Islet of Langerhans (tissue), 1 donor: ENCODE measurements around the gene SCNN1A.

Source experiments
- FAIRE-seq: peaks from one replicate; lab custom pipeline; 2011; peaks lifted over from hg19 to GRCh38; lab: Jason Lieb, UNC

Gene SCNN1A

DNA sequence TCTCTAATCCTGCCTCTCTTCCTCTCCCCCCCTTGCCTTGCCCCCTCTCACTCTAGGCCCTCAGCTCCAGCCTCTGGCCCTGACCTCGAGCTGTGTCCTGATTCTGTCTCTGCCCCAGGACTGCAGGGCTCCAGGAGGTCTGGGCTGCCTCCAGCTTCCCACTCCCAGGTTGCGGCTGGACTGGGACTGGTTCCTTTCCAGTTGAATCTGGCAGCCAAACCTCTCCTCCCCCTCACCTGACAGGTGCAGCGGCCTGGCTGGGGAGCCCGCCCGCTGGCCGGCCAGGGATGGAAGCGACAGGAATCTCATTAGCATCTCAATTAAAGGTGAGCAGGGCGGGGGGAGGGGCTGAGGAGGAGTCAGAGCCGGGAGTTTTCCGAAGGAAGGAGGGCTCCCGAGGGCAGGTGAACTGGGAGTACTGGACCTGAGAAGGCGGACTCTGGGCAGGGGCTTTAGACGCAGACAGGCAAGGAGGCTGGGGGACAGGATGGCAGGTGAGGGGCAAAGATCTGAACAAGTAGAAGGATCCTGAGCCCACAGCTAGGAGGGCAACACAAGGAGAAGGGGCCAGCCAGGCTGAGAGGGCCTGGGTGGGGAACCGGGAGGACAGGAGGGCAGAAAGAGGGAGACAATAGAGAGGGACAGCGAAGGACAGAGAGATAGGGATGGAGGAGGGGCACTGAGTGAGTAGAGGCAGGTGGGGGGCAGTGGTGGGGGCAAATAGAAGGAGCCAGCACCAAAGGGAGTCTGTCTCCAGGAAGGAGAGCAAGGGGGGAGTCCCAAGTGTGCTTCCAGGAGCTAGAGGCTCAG, at the start of gene SCNN1A:
Gene SCNN1A (minus strand): TSS at position 295 of the 810 bp plus-strand sequence. CDS start 780 bp downstream, outside the sequence.
- no peak for FAIRE-seq

DNA sequence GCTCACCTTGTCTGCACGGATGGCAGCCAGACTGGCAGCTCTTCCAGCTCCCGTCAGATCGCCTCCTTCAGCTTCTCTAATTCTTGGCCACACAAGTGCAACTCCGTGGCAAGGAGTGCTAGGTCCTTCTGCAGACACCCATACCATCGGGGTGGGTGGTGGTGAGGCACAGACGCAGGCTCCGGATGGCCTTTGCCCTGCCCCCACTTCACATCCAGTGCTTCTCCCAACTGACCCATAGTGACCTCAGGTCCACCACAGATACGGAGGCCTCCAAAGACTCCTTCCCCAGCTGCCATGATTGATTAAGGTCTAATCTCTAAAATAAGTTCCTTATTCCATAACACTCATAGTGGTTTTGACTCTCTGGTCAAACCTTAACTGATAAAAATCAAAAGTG, 49.5 kb upstream of the SCNN1A start:
- FAIRE-seq, result no peak

DNA sequence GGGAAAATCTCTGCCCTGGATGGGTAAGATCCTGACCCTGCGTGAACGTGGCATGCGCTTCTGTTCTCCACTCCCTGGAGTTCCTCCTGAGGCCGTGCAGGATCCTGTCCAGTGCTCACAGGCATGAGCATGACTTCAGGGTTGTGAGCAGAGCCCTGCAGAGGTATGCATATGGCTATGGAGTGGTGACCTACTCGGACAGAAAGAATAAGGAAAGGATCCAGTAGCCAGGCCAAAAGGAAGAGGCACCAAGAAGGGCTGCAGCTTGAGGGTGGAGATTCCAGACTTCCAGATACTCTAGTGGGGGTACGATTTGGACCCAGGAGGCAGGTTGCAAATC, 48.6 kb upstream of the SCNN1A start:
- no peak for FAIRE-seq

DNA sequence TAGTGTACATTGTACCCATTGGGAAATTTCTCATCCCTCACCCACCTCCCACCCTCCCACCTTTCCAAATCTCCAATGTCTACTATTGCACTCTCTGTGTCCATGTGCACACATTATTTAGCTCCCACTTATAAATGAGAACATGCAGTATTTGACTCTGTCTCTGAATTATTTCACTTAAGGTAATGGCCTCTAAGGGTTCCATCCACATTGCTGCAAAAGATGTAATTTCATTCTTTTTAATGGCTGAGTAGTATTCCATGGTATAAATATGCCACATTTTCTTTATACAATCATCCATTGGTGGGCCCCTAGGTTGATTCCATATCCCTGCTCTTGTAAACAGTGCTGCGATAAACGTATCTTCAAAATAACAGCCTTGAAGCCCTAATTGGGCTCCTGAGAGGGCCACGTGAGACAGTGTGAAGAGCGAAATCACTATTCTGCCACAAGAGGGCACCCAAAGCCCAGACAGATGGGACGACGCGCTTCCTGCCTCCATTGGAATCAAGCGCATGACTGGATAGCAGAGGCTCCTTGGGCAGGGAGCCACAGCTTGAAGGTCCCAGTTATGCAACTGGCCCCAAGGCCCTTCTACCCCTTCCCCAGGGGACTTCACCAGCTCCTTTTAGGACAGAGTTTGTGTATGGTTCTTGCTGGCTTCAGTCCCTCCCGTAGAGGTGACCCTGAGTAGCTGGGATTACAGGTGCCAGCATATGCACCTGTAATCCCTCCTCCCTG, 48.1 kb upstream of the SCNN1A start:
- FAIRE-seq, result peak; percentile 70

DNA sequence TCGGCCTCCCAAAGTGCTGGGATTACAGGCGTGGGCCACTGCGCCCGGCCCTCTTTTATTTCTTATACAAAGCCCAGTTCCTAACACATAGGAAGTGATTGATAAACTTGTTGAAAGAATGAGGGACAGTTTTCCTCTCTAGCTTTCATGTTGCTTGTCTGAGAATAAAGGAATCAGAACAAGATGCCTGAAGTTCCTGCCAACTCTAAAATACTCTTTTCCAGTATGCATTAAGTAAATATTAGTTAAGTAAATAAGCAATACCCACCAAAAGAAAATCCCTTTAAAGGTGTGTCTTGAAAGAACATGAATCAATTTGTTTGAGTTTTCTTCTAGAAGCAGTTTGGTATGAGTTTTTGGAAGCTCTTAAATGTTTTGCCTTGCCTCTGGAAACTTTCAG, 45.0 kb upstream of the SCNN1A start:
- FAIRE-seq, result no peak

DNA sequence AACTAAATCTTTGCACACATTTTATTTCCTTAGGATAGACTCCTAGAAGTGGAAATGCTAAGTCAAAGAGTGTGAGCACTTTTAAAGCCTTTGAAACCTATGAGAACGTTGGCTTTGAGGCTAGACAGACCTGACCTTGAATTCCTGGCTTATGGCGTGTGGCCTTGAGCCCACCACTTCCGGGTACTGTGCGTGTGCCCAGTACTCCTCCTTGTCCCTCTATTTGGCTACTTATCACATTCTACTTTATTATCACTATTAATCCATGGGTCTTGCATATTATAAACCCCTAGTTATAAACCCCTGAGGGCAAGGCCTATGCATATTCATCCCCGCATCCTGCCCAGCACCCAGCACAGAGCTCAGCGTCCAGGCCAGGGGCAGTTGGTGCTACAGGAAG, 43.4 kb upstream of the SCNN1A start:
- FAIRE-seq, result no peak

DNA sequence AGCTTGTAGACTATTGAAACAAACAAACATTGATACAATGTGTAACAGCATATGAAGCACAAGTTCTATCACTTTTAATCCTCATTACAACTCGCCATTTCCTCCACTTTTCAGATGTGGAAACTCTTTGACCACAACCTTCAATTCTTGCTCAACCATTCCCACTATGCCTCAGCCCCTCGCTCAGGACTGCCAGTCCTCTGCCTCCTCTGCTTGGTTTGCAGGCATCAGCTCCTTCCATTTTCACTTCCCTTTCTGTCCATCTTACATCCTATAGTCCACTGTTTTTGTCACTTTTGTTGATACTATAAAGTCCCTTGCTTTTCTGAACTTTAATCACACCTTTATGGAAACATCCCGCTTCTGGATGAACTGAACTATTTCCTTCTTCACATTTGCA, 41.2 kb upstream of the SCNN1A start:
- FAIRE-seq, result no peak

DNA sequence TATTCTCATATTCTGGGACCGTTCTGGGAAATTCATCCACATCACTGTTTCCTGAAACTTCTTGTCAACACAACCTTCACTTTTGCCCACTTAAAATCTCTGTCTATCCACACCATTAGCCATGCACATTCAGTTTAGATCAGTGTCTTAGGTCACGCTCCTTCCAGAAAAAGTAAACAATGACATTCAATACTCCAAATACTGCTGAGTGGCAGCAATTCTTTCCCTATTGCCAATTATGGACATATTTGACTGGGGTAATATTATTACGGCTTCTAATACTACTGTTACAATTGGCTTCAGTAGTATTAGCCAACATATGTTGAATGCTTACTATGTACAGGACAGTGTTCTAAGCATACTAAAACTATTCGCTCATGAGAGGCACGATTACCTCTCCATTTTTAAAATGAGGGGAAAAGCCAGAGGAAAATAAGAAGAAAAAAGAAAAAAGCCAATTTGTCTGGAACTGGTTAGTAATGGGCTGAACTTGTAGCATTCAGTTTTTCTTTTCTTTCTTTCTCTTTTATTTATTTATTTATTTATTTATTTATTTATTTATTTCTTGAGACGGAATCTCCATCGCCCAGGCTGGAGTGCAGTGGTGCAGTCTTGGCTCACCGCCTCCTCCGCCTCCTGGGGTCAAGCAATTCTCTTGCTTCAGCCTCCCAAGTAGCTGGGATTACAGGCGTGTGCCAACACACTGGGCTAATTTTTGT, 32.0 kb upstream of the SCNN1A start:
- FAIRE-seq, result no peak

DNA sequence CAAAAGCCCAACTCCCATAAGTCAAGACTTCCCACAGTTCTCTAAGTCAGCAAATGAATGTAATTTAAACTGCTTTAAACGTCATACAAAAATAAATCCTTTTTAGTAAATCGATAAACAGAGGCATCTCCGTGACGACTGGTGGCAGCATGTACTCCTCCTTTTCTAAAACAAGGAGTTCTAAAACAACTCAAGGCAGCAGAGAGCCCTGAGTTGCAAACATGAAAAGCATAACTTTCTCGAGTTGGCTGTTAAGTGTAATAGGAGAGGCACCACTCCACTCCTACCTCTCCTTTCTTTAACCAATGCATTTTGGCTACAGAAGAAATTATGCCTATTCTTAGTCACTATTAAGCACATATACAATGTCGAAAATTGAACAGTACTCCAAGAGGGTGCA, 30.6 kb upstream of the SCNN1A start:
- no peak for FAIRE-seq

DNA sequence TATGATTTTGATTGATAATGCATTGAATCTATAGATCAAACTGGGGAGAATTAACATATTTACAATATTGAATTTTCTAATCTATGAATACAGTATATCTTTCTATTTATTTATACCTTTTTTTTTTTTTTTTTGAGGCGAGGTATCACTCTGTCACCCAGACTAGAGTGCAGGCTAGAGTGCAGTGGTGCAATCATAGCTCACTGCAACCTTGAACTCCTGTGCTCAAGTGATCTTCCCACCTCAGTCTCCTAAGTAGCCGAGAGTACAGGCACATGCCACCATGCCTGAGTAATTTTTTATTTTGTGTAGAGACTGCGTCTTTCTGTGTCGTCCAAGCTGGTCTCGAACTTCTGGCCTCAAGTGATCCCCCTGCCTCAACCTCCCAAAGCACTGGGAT, 29.0 kb upstream of the SCNN1A start:
- no peak for FAIRE-seq

DNA sequence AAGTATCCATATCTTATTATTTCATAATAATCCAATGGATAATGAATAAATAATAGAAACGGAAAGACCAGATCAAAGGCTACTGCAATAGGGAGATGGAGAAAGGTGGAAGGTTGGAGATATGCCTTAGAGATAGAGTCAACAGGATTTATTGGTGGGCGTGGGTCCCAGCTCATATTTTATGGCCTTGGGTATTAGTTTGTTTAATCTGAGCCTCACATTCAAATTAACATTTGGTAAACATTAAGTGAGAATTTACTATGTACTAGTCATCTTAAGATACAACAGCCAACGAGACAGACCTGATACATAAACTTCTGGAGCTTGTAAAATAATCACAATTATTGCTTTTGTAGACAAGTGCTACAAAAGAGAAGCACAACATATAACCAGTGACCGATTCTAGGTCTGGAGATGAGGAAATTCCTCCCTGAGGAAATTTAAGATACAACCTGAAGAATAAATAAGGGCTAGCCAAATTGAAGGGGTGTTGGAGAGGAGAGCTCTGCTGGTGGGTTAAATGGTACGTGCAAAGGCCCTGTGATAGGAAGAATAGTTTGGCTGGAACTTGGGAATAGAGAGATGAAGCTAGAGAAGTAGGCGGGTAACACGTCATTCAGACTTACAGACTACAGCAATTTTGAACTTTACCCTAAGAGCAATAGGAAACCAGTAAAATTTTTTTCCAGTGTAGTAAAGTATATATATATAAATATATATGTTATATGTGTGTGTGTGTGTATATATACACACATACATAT, 24.7 kb upstream of the SCNN1A start:
- no peak for FAIRE-seq

DNA sequence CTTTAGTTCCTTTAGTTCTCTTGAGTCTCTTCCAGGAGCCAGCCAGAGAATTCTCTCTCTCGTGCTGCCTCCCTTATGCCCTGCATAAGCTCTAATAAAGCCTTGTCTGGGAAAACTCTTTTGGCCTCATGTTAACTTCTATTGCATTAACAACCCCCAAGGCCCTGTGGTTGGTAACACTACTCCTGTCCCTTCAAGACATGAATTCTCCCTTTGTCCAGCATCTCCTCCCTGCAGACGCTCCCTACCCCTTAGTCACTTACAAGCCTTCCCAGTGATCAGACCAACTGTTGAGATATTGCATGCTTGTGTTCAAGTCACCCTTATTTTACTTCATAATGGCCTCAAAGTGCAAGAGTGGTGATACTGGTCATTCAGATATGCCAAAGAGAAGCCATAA, 20.7 kb upstream of the SCNN1A start:
- FAIRE-seq, result no peak

DNA sequence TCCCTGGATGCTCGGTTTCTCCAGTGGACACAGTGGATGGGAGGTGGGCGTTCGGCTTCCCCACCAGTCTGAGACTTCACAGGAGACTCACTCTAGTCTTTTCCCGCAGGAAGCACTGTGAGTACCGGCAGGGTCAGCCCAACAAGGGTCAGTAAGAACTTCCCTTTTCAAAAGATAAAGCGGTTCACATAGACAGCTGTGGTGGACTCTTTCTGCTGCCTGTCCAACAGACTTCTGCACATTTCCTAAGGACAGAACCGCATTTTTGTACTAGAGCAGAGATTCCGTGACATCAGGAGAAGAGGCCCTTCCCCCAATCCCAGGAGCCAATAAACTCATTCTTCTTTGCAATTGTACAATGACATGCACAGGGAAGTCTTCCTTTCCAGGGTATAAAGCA, 19.0 kb upstream of the SCNN1A start:
- no peak for FAIRE-seq

DNA sequence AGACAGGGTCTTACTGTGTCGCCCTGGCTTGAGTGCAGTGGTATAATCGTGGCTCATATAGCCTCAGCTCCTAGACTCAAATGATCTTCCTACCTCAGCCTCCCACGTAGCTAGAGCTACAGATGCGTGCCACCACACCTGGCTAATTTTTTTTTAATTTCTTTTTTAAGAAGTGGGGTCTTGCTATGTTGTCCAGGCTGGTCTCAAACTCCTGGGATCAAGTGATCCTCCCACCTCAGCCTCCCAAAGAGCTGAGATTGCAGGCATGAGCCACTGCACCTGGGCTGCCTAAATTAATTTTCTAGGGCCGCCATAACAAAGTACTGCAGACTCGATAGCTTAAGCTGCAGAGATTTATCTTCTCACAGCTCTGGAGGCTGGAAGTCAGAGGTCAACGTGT, 17.7 kb upstream of the SCNN1A start:
- FAIRE-seq, result no peak

DNA sequence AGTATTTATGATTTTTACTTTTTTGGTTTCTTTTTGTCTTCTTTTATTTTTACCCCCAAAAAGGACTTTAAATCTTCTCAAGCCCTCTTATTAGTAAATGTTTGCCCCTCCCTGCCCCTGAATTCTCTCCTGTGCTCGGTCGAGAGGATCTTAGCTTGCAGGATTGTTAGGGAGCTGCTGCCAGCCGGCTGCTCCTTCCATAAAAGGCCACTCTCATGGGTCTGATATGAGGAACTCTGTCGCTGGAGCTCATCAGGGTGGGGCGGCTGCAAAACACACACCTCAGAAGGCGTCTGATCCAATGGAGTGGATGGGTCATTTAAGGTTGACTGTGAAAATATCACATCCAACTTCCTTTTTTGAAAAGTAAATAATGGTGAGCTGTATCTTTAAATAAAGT, 17.1 kb upstream of the SCNN1A start:
- peak; percentile 51 for FAIRE-seq

DNA sequence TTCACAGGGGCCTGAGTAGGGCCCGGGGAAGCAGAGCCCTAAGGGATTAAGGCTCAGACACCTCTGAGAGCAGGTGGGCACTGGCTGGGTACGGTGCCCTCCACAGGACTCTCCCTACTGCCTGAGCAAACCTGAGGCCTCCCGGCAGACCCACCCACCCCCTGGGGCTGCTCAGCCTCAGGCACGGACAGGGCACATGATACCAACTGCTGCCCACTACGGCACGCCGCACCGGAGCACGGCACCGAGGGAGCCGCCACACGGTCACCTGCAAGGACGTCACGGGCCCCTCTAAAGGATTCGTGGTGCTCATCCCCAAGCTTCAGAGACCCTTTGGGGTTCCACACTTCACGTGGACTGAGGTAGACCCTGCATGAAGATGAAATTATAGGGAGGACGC, 15.7 kb upstream of the SCNN1A start:
- FAIRE-seq, result no peak

DNA sequence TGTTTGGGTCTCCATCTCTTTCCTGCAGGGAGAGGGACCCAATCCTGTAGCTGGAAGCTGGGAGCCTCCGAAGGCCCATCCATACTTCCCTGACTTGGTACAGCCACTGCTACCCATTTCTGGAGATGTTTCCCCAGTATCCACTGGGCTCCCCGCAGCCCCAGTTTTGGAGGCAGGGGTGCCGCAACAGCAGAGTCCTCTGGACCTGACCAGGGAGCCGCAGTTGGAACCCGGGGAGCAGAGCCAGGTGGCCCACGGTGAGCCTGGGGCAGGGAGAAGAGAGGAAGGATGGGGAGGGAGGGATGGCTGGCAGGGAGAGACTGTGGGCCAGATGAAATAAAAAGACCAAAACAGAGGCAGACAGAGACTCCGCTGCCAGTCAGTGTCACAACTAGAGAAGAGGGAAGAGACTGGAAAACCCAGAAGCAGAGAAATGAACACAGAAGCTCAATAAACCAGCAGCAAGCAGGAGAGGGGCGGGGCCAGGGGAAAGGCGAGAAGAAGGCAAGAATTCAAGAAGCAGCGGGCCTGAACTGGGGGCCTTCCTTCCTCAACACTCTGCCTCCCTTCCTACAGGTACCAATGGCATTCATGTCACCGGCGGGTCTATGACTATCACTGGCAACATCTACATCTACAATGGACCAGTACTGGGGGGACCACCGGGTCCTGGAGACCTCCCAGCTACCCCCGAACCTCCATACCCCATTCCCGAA, 14.9 kb upstream of the SCNN1A start:
- FAIRE-seq, result no peak

DNA sequence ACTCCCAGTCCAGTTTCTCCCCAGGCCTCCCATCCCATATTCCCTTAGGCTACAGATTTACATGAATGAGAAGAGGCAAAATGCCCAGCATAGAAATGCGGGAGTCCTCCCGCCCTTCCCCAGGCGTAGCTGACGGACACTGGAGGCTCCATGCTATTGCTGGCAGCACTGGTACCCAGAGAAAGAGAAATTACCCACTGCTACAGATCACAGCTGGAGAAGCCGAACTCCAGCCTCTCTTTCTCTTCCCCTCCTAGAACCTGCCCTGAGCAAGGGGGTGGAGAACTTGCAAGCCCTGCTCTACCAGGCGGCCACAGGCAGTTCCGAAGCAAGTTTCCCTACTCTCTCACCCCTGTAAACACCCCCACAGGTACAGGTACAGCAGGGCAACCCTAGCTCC, 12.2 kb upstream of the SCNN1A start:
- FAIRE-seq, result no peak

DNA sequence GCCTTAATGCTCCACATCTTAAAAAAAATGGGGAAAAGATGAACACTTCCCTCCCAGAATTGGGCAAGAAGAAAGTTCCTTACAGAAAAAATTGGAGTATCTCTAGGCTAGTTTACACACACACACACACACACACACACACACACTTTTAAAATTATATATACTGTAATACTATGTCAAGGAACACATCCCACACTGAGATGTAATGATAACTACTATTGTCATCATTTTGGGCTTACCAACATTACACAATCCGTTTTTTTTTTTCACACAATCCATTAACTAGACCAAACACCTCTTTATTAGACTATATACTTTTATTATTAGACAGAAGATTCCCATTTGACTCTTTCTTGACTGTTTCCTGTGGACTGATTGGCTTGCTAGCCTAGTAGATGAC, 11.1 kb upstream of the SCNN1A start:
- no peak for FAIRE-seq

DNA sequence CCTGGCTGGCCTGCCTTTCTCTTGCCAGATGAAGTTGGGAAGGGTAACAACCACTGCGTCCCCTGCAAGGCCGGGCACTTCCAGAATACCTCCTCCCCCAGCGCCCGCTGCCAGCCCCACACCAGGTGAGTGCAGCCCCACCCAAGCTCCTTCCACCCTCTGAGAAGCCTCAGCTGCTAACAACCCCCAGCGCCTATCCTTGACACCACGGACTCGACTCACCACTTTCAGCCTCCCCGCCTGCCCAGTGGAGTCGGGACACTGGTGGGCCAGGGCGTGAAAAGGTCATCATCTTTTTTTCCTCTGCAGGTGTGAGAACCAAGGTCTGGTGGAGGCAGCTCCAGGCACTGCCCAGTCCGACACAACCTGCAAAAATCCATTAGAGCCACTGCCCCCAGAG, 10.7 kb upstream of the SCNN1A start:
- no peak for FAIRE-seq

DNA sequence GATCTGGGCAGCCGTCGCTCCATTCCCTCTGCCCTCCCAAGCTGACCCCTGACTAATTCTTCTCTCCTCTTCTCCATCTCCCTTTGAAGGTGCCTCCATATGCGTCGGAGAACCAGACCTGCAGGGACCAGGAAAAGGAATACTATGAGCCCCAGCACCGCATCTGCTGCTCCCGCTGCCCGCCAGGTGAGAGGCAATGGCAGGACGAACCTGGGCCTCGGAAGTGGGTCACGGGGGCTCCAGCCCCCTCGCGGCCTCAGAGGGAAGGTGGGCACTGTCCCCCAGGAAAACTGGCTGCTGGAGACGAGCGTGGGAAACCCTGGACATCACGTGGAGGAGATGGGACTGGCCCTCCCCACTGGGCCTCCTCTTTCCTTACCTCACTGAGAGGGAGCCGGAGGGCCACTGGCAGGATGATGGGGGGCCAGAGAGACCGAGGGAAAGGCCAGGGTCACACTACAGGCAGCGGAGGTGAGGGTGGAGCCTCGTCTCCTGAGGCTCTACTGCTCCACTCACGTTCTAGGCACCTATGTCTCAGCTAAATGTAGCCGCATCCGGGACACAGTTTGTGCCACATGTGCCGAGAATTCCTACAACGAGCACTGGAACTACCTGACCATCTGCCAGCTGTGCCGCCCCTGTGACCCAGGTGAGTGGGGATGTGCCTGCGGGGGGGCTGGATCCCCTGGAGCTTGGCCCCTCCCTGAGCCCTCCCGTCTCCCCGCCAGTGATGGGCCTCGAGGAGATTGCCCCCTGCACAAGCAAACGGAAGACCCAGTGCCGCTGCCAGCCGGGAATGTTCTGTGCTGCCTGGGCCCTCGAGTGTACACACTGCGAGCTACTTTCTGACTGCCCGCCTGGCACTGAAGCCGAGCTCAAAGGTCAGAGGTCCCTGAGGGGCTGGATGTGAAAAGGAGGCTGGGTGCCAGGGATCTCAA, 9.4 kb upstream of the SCNN1A start:
- FAIRE-seq, result no peak
